Sigmoid colon (tissue), 4 donors: ENCODE data around the gene TSPYL2.

ENCODE experiments used
- CTCF ChIP-seq, 4 experiments: fragments of 450-650 bp in 3 of 4; fragments of 200-600 bp in 1 of 4; IDR thresholded peaks; one replicate each; pipeline ENCODE4 v1.5.1; 2016 to 2019; ENCODE audit warnings: antibody characterized with exemption in 4 of 4, mild to moderate bottlenecking in 3 of 4, moderate library complexity in 2 of 4
- EP300 ChIP-seq, 4 donors: sonication (generic); formaldehyde crosslinking; IDR thresholded peaks; one replicate each; pipeline ENCODE4 v1.6.1; 2017; ENCODE audit warnings: antibody characterized with exemption in 4 of 4
- POLR2A ChIP-seq, 2 donors: fragments of 450-650 bp; IDR thresholded peaks; one replicate each; pipeline ENCODE4 v1.6.1; 2016; ENCODE audit warnings: antibody characterized with exemption in 2 of 2, mild to moderate bottlenecking in 2 of 2, moderate library complexity in 2 of 2
- POLR2AphosphoS5 ChIP-seq, 4 donors: sonication (generic); formaldehyde crosslinking; IDR thresholded peaks; one replicate each; pipeline ENCODE4 v1.6.1; 2017; ENCODE audit warnings: antibody characterized with exemption in 4 of 4

GRCh38 chrX:53080628-53081580, 1.3 kb upstream of the TSPYL2 start:
- no peak for TF ChIP-seq CTCF (IDR thresholded peaks at IDR 0.05)
- TF ChIP-seq POLR2AphosphoS5 (IDR thresholded peaks at IDR 0.05), result peak in 1 of 4 donors; percentile 15
- TF ChIP-seq POLR2A (IDR thresholded peaks at IDR 0.05), result no peak
- TF ChIP-seq EP300 (IDR thresholded peaks at IDR 0.05), result no peak
